ENCODE results near the gene MTFP1.

DNA sequence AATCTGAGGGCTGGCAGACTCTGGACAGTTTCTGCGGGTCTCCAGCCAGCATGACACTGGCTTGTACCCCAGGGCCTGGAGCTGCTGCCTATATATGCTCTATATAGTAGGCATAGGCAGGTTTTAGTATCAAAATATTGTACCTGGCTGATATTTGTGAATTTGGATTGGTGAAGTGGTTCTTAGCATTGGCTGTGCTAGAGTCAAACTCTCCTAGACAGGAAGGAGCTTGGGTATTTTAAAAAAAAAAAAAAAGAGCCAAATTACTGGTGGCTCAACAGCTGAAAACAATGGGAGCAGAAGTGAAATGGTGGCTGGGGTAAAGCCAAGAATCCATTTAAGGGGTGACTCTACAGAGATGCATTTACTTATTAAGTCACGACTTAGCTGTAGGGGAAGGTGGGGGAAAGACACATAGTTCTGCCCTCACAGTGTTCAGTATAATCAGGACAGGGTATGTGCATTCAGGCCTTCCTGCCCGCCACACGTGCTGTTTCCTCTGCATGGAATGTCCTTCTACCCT is 11.0 kb upstream of the MTFP1 start:
- no peak for TF ChIP-seq POLR2A (IDR thresholded peaks at IDR 0.05)
- TF ChIP-seq, protein P1, sequence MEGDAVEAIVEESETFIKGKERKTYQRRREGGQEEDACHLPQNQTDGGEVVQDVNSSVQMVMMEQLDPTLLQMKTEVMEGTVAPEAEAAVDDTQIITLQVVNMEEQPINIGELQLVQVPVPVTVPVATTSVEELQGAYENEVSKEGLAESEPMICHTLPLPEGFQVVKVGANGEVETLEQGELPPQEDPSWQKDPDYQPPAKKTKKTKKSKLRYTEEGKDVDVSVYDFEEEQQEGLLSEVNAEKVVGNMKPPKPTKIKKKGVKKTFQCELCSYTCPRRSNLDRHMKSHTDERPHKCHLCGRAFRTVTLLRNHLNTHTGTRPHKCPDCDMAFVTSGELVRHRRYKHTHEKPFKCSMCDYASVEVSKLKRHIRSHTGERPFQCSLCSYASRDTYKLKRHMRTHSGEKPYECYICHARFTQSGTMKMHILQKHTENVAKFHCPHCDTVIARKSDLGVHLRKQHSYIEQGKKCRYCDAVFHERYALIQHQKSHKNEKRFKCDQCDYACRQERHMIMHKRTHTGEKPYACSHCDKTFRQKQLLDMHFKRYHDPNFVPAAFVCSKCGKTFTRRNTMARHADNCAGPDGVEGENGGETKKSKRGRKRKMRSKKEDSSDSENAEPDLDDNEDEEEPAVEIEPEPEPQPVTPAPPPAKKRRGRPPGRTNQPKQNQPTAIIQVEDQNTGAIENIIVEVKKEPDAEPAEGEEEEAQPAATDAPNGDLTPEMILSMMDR (IDR thresholded peaks at IDR 0.05): no peak
